Bronchial epithelial cell (primary cell): Measurements from ENCODE around the gene ZNF496. TPM values are rescaled to one million over a fixed set of nuclear protein-coding genes. Genes with fewer than 3 reads are reported as not detected.
A peak's percentile ranks its signal among the peaks of the same experiment; 100 is the strongest.
"Not testable (repeated sequence)": the region's sequence is repeated elsewhere in the genome, so short reads cannot be mapped to it uniquely, and the experiment has no call there.

Experiments
- DNase-seq: peaks from one replicate; pipeline ENCODE4 v3.0.0-alpha.2; 2010; ENCODE audit warnings: low read depth
- FAIRE-seq: peaks from 2 replicates; lab custom pipeline; 2011; peaks lifted over from hg19 to GRCh38; lab: Jason Lieb, UNC
- H3K27me3 ChIP-seq: 2 replicates; pipeline ENCODE4 v1.5.1; 2011; ENCODE audit warnings: low read length; ENCODE audit not compliant: control insufficient read depth, insufficient read depth
- H3K36me3 ChIP-seq: 2 replicates; pipeline ENCODE4 v1.5.1; 2011; ENCODE audit warnings: low read length; ENCODE audit not compliant: control insufficient read depth, insufficient read depth
- H3K4me3 ChIP-seq: 2 replicates; pipeline ENCODE4 v1.5.1; 2011; ENCODE audit warnings: mild to moderate bottlenecking, low read depth, low read length, control low read depth
- CTCF ChIP-seq: IDR thresholded peaks from 2 replicates; pipeline ENCODE4 v1.5.1; 2011; ENCODE audit warnings: mild to moderate bottlenecking, moderate library complexity, low read length, control low read depth, inconsistent platforms; ENCODE audit not compliant: insufficient read depth, severe bottlenecking
- total RNA-seq: library from RNA; depleted of rRNA; stranded (reverse); fragments of >200 nt; gene quantifications from 2 replicates; pipeline ENCODE4 v1.2.1, GENCODE V29; 2014

The ZNF496 gene
- total RNA-seq: 5.0 and 9.5 TPM in 2 replicates

GRCh38 chr1:247331525-247332214 is at the start of gene ZNF496:
ZNF496 (minus strand) TSS chr1:247331867; CDS start chr1:247329578, 2,289 bp downstream.
- Histone ChIP-seq H3K27me3 (no peaks in the 10 kb centered on the region), H3K4me3 (peak within 1 kb of the TSS; percentile 56), H3K36me3 (peaks cover 6% of the 10 kb centered on the region)
- no peak for TF ChIP-seq CTCF
- DNase-seq (peak; percentile 34), FAIRE-seq (no peak)

GRCh38 chr1:247378334-247379073 is 46.8 kb upstream of the ZNF496 start:
- DNase-seq (no peak), FAIRE-seq (no peak)
- no peaks in the 10 kb centered on the region for H3K27me3 ChIP-seq
- H3K36me3 ChIP-seq: no peaks in the 10 kb centered on the region
- no peak for TF ChIP-seq CTCF
- H3K4me3 ChIP-seq: no peak overlapping the region

- not testable (repeated sequence) for FAIRE-seq, DNase-seq, H3K4me3 ChIP-seq, H3K36me3 ChIP-seq, H3K27me3 ChIP-seq
Observed at GRCh38 chr1:247377656-247378055, 46.0 kb upstream of the ZNF496 start.

GRCh38 chr1:247376659-247377058 is 45.0 kb upstream of the ZNF496 start:
- no peak for DNase-seq
- no peaks in the 10 kb centered on the region for H3K27me3 ChIP-seq
- no peak for TF ChIP-seq CTCF
- H3K4me3 ChIP-seq: no peak overlapping the region
- no peak for FAIRE-seq
- H3K36me3 ChIP-seq: no peaks in the 10 kb centered on the region

GRCh38 chr1:247375747-247376146 is 44.1 kb upstream of the ZNF496 start:
- H3K4me3 ChIP-seq: no peak overlapping the region
- no peak for TF ChIP-seq CTCF
- DNase-seq (no peak), FAIRE-seq (no peak)
- no peaks in the 10 kb centered on the region for H3K36me3 ChIP-seq
- no peaks in the 10 kb centered on the region for H3K27me3 ChIP-seq

GRCh38 chr1:247374651-247375334 is 43.1 kb upstream of the ZNF496 start:
- not testable (repeated sequence) for H3K36me3 ChIP-seq, FAIRE-seq, DNase-seq, H3K4me3 ChIP-seq, H3K27me3 ChIP-seq
